ENCODE results near the gene OR5AU1.
"Not testable (repeated sequence)": the region's sequence is repeated elsewhere in the genome, so short reads cannot be mapped to it uniquely, and the experiment has no call there.

OR5AU1 gene

GRCh38 chr14:21191809-21192446 lies 36.1 kb upstream of the OR5AU1 start:
- Mint-ChIP-seq H3K4me1 (ENCODE audit: low read depth) (peaks cover 4% of the 10 kb centered on the region), H3K36me3 (no peaks in the 10 kb centered on the region), H3K27me3 (no peaks in the 10 kb centered on the region), H3K27ac (no peak overlapping the region), H3K4me3 (peak overlapping the region; percentile 79), H3K9me3 (ENCODE audit: low read depth) (no peaks in the 10 kb centered on the region)

- H3K36me3 Mint-ChIP-seq = no peaks in the 10 kb centered on the region
- H3K4me3 Mint-ChIP-seq = peak overlapping the region; percentile 79
- H3K4me1 Mint-ChIP-seq (ENCODE audit: low read depth) = peaks cover 4% of the 10 kb centered on the region
- H3K27me3 Mint-ChIP-seq = no peaks in the 10 kb centered on the region
- no peaks in the 10 kb centered on the region for H3K9me3 Mint-ChIP-seq (ENCODE audit: low read depth)
- H3K27ac Mint-ChIP-seq = no peak overlapping the region
Observed at GRCh38 chr14:21191261-21191808, 35.5 kb upstream of the OR5AU1 start.

- peaks cover 5% of the 10 kb centered on the region for H3K27me3 Mint-ChIP-seq
- no peaks in the 10 kb centered on the region for H3K4me1 Mint-ChIP-seq (ENCODE audit: low read depth)
- no peak overlapping the region for H3K4me3 Mint-ChIP-seq
- H3K9me3 Mint-ChIP-seq (ENCODE audit: low read depth) = no peaks in the 10 kb centered on the region
- peaks cover 3% of the 10 kb centered on the region for H3K36me3 Mint-ChIP-seq
- no peak overlapping the region for H3K27ac Mint-ChIP-seq
Observed at GRCh38 chr14:21185491-21185890, 29.6 kb upstream of the OR5AU1 start.

GRCh38 chr14:21184254-21184653 lies 28.4 kb upstream of the OR5AU1 start:
- H3K4me3 Mint-ChIP-seq = no peak overlapping the region
- peaks cover 3% of the 10 kb centered on the region for H3K36me3 Mint-ChIP-seq
- H3K27me3 Mint-ChIP-seq = peaks cover 9% of the 10 kb centered on the region
- H3K4me1 Mint-ChIP-seq (ENCODE audit: low read depth) = no peaks in the 10 kb centered on the region
- H3K27ac Mint-ChIP-seq = no peak overlapping the region
- H3K9me3 Mint-ChIP-seq (ENCODE audit: low read depth) = no peaks in the 10 kb centered on the region

GRCh38 chr14:21182166-21182565 lies 26.3 kb upstream of the OR5AU1 start:
- no peak overlapping the region for H3K27ac Mint-ChIP-seq
- peaks cover 10% of the 10 kb centered on the region for H3K27me3 Mint-ChIP-seq
- H3K36me3 Mint-ChIP-seq = peaks cover 3% of the 10 kb centered on the region
- H3K4me3 Mint-ChIP-seq = no peak overlapping the region
- no peaks in the 10 kb centered on the region for H3K9me3 Mint-ChIP-seq (ENCODE audit: low read depth)
- H3K4me1 Mint-ChIP-seq (ENCODE audit: low read depth) = no peaks in the 10 kb centered on the region

GRCh38 chr14:21171128-21171527 lies 15.3 kb upstream of the OR5AU1 start:
- peaks cover 5% of the 10 kb centered on the region for H3K36me3 Mint-ChIP-seq
- H3K9me3 Mint-ChIP-seq (ENCODE audit: low read depth) = no peaks in the 10 kb centered on the region
- no peak overlapping the region for H3K27ac Mint-ChIP-seq
- H3K4me1 Mint-ChIP-seq (ENCODE audit: low read depth) = no peaks in the 10 kb centered on the region
- H3K4me3 Mint-ChIP-seq = no peak overlapping the region
- H3K27me3 Mint-ChIP-seq = peaks cover 4% of the 10 kb centered on the region

GRCh38 chr14:21169573-21169972 lies 13.7 kb upstream of the OR5AU1 start:
- Mint-ChIP-seq H3K36me3 (peaks cover 5% of the 10 kb centered on the region), H3K27me3 (peaks cover 4% of the 10 kb centered on the region), H3K27ac (no peak overlapping the region), H3K4me1 (ENCODE audit: low read depth) (no peaks in the 10 kb centered on the region), H3K9me3 (ENCODE audit: low read depth) (no peaks in the 10 kb centered on the region), H3K4me3 (no peak overlapping the region)

GRCh38 chr14:21168055-21168454 lies 12.2 kb upstream of the OR5AU1 start:
- Mint-ChIP-seq H3K36me3 (peaks cover 5% of the 10 kb centered on the region), H3K27ac (no peak overlapping the region), H3K9me3 (ENCODE audit: low read depth) (no peaks in the 10 kb centered on the region), H3K4me1 (ENCODE audit: low read depth) (no peaks in the 10 kb centered on the region), H3K27me3 (peaks cover 4% of the 10 kb centered on the region), H3K4me3 (no peak overlapping the region)

- H3K4me3 Mint-ChIP-seq; H3K4me1 Mint-ChIP-seq (ENCODE audit: low read depth); H3K27ac Mint-ChIP-seq; H3K9me3 Mint-ChIP-seq (ENCODE audit: low read depth); H3K36me3 Mint-ChIP-seq; H3K27me3 Mint-ChIP-seq: not testable (repeated sequence)
Observed at GRCh38 chr14:21165670-21166069, 9.8 kb upstream of the OR5AU1 start.

GRCh38 chr14:21165002-21165605 lies 9.2 kb upstream of the OR5AU1 start:
- not testable (repeated sequence) for H3K4me1 Mint-ChIP-seq (ENCODE audit: low read depth); H3K4me3 Mint-ChIP-seq; H3K27me3 Mint-ChIP-seq; H3K9me3 Mint-ChIP-seq (ENCODE audit: low read depth); H3K27ac Mint-ChIP-seq; H3K36me3 Mint-ChIP-seq

- Mint-ChIP-seq H3K4me3 (no peak overlapping the region), H3K4me1 (ENCODE audit: low read depth) (no peaks in the 10 kb centered on the region), H3K27ac (no peak overlapping the region), H3K36me3 (no peaks in the 10 kb centered on the region), H3K9me3 (ENCODE audit: low read depth) (no peaks in the 10 kb centered on the region), H3K27me3 (peaks cover 8% of the 10 kb centered on the region)
Observed at GRCh38 chr14:21163871-21164291, 8.0 kb upstream of the OR5AU1 start.

- Mint-ChIP-seq H3K4me3 (no peak overlapping the region), H3K36me3 (no peaks in the 10 kb centered on the region), H3K27ac (no peak overlapping the region), H3K9me3 (ENCODE audit: low read depth) (no peaks in the 10 kb centered on the region), H3K4me1 (ENCODE audit: low read depth) (no peaks in the 10 kb centered on the region), H3K27me3 (peaks cover 10% of the 10 kb centered on the region)
Observed at GRCh38 chr14:21162081-21162480, 6.2 kb upstream of the OR5AU1 start.

GRCh38 chr14:21160061-21160610 lies 4.3 kb upstream of the OR5AU1 start:
- Mint-ChIP-seq H3K4me1 (ENCODE audit: low read depth) (no peaks in the 10 kb centered on the region), H3K9me3 (ENCODE audit: low read depth) (no peaks in the 10 kb centered on the region), H3K4me3 (no peak overlapping the region), H3K27me3 (peaks cover 14% of the 10 kb centered on the region), H3K27ac (no peak overlapping the region), H3K36me3 (no peaks in the 10 kb centered on the region)

GRCh38 chr14:21158175-21158574 lies 2.3 kb upstream of the OR5AU1 start:
- H3K4me3 Mint-ChIP-seq; H3K4me1 Mint-ChIP-seq (ENCODE audit: low read depth); H3K27ac Mint-ChIP-seq; H3K36me3 Mint-ChIP-seq; H3K9me3 Mint-ChIP-seq (ENCODE audit: low read depth): not testable (repeated sequence)
- peaks cover 14% of the 10 kb centered on the region for H3K27me3 Mint-ChIP-seq

- peaks cover 2% of the 10 kb centered on the region for H3K36me3 Mint-ChIP-seq
- no peak overlapping the region for H3K4me3 Mint-ChIP-seq
- H3K27me3 Mint-ChIP-seq = no peaks in the 10 kb centered on the region
- H3K9me3 Mint-ChIP-seq (ENCODE audit: low read depth) = peaks cover 4% of the 10 kb centered on the region
- no peak overlapping the region for H3K27ac Mint-ChIP-seq
- H3K4me1 Mint-ChIP-seq (ENCODE audit: low read depth) = no peaks in the 10 kb centered on the region
Observed at GRCh38 chr14:21149641-21150367, 6.1 kb downstream of the OR5AU1 start.
